ENCODE results near the gene DLGAP1. TPM values are rescaled to one million over a fixed set of nuclear protein-coding genes. Genes with fewer than 3 reads are reported as not detected.
A peak's percentile ranks its signal among the peaks of the same experiment; 100 is the strongest.

DLGAP1 gene
- total and polyA plus RNA-seq, 9 donors = 2.0 to 42.7 (median 3.8) TPM

- intact Hi-C loops (cut with DNase I) = loop anchor here (2.0 to 10.0 kb wide), 6 partner anchors 142 to 212 kb away; no protein-coding TSS in a partner anchor
- no peak for TF ChIP-seq EP300 (IDR thresholded peaks at IDR 0.05)
- TF ChIP-seq POLR2A (IDR thresholded peaks at IDR 0.05) = no peak
- no peak for TF ChIP-seq CTCF (IDR thresholded peaks at IDR 0.05)
- peak in 2 of 5 donors; percentile 12 to 26 for DNase-seq
- Histone ChIP-seq H3K27ac (peak overlapping the region; percentile 72 to 97), H3K4me1 (ENCODE audit: insufficient read depth) (peaks cover 3% of the 10 kb centered on the region), H3K4me3 (peak overlapping the region; percentile 66), H3K9me3 (no peaks in the 10 kb centered on the region), H3K27me3 (no peaks in the 10 kb centered on the region), H3K36me3 (no peaks in the 10 kb centered on the region)
- 16 to 25% (median 21%) methylated on average over 17 of the region's 17 CpGs for WGBS, 3 donors
These were observed 1002.2 kb downstream of the DLGAP1 start for GRCh38 chr18:3452750-3453539.

- H3K27ac ChIP-seq = peak overlapping the region; percentile 72 to 97
- H3K36me3 ChIP-seq = no peaks in the 10 kb centered on the region
- 0 to 1% (median 0%) methylated on average over 45 to 53 of the region's 53 CpGs for WGBS, 3 donors
- no peaks in the 10 kb centered on the region for H3K9me3 ChIP-seq
- DNase-seq = peak; percentile 64 to 74 (median 70)
- peaks cover 3% of the 10 kb centered on the region for H3K4me1 ChIP-seq (ENCODE audit: insufficient read depth)
- H3K27me3 ChIP-seq = no peaks in the 10 kb centered on the region
- TF ChIP-seq CTCF (IDR thresholded peaks at IDR 0.05) = no peak
- peak; percentile 16 for TF ChIP-seq POLR2A (IDR thresholded peaks at IDR 0.05)
- no peak for TF ChIP-seq EP300 (IDR thresholded peaks at IDR 0.05)
- peak overlapping the region; percentile 66 for H3K4me3 ChIP-seq
- intact Hi-C loops (cut with DNase I) = loop anchor here (2.0 to 10.0 kb wide), 7 partner anchors 143 to 213 kb away; partner anchors contain the start of gene MYL12A (in 1 of the 4)
These were observed 1002.9 kb downstream of the DLGAP1 start for GRCh38 chr18:3451989-3452749.

- intact Hi-C loops (cut with DNase I) = loop anchor here (2.0 to 10.0 kb wide), 7 partner anchors 143 to 213 kb away; partner anchors contain the start of gene MYL12A (in 1 of the 4)
- no peak for TF ChIP-seq EP300 (IDR thresholded peaks at IDR 0.05)
- TF ChIP-seq CTCF (IDR thresholded peaks at IDR 0.05) = peak in 1 of 3 donors; percentile 25
- TF ChIP-seq POLR2A (IDR thresholded peaks at IDR 0.05) = peak; percentile 80
- peak overlapping the region; percentile 72 to 97 for H3K27ac ChIP-seq
- H3K36me3 ChIP-seq = no peaks in the 10 kb centered on the region
- no peaks in the 10 kb centered on the region for H3K27me3 ChIP-seq
- WGBS, 3 donors = 0% methylated on average over 49 to 50 of the region's 50 CpGs
- peak overlapping the region; percentile 66 for H3K4me3 ChIP-seq
- peak; percentile 93 to 96 (median 94) for DNase-seq
- H3K4me1 ChIP-seq (ENCODE audit: insufficient read depth) = peaks cover 5% of the 10 kb centered on the region
- no peaks in the 10 kb centered on the region for H3K9me3 ChIP-seq
These were observed 1003.7 kb downstream of the DLGAP1 start for GRCh38 chr18:3451183-3451988.

- DNase-seq = no peak
- Histone ChIP-seq H3K9me3 (no peaks in the 10 kb centered on the region), H3K4me3 (peak overlapping the region; percentile 66), H3K4me1 (ENCODE audit: insufficient read depth) (peaks cover 6% of the 10 kb centered on the region), H3K27ac (peak overlapping the region; percentile 72 to 97), H3K36me3 (no peaks in the 10 kb centered on the region), H3K27me3 (no peaks in the 10 kb centered on the region)
- WGBS, 3 donors = 0 to 1% (median 1%) methylated on average over 21 to 30 of the region's 30 CpGs
- no peak for TF ChIP-seq EP300 (IDR thresholded peaks at IDR 0.05)
- TF ChIP-seq POLR2A (IDR thresholded peaks at IDR 0.05) = no peak
- intact Hi-C loops (cut with DNase I) = loop anchor here (2.0 to 10.0 kb wide), 7 partner anchors 144 to 214 kb away; partner anchors contain the start of gene MYL12A (in 1 of the 4)
These were observed 1004.3 kb downstream of the DLGAP1 start for GRCh38 chr18:3450799-3451182.
